ENCODE results near the gene ADM. TPM values are rescaled to one million over a fixed set of nuclear protein-coding genes. Genes with fewer than 3 reads are reported as not detected.

Gene ADM
- polyA plus RNA-seq, 3 donors, result 9.5 to 224 (median 20.0) TPM

GRCh38 chr11:10323793-10324170 is 18.9 kb downstream of the ADM start:
- intact Hi-C loops (cut with micrococcal nuclease), result loop anchor here (5.0 to 10.0 kb wide), 4 partner anchors 111 to 566 kb away; no protein-coding TSS in a partner anchor
- Histone ChIP-seq H3K9me3 (replicated peaks in 1 of 2; ENCODE audit: control insufficient read depth in 1 of 2, insufficient read depth in 1 of 2, low read length in 2 of 2) (no peaks in the 10 kb centered on the region), H3K27ac (ENCODE audit: low read depth in 1 of 2, low read length in 2 of 2) (no peak overlapping the region), H2AFZ (ENCODE audit: insufficient read depth, low read depth, low read length, poor library complexity, severe bottlenecking) (no peak overlapping the region), H3K4me2 (replicated peaks; ENCODE audit: extremely low read depth, low read length, poor library complexity, severe bottlenecking) (no peak overlapping the region), H3K4me1 (ENCODE audit: control insufficient read depth in 1 of 2, insufficient read depth in 2 of 2, low read length in 2 of 2) (peaks cover 27 to 30% of the 10 kb centered on the region in 2 donors), H3K9ac (ENCODE audit: insufficient read depth, low read length, poor library complexity, severe bottlenecking) (no peak overlapping the region), H3K79me2 (ENCODE audit: insufficient read depth, low read length) (no peaks in the 10 kb centered on the region), H3K36me3 (replicated peaks in 1 of 2; ENCODE audit: control insufficient read depth in 1 of 2, insufficient read depth in 2 of 2, low read length in 2 of 2) (no peaks in the 10 kb centered on the region), H3K27me3 (ENCODE audit: control insufficient read depth in 2 of 2, insufficient read depth in 2 of 2, low read length in 2 of 2) (no peaks in the 10 kb centered on the region), H4K20me1 (ENCODE audit: insufficient read depth, low read length) (no peaks in the 10 kb centered on the region), H3K4me3 (replicated peaks in 1 of 3; ENCODE audit: low read depth in 2 of 3, low read length in 3 of 3) (no peak overlapping the region)
- DNase-seq, result no peak
- TF ChIP-seq CTCF (IDR thresholded peaks at IDR 0.05), result no peak
- Mint-ChIP-seq H3K27me3 (ENCODE audit: low read depth in 3 of 3) (peaks cover 0 to 6% (median 0%) of the 10 kb centered on the region in 3 donors), H3K4me1 (peaks cover 34% of the 10 kb centered on the region), H3K9me3 (peaks cover 0 to 2% (median 0%) of the 10 kb centered on the region in 7 donors), H3K36me3 (no peaks in the 10 kb centered on the region), H3K27ac (no peak overlapping the region), H3K4me3 (no peak overlapping the region)
- WGBS (ENCODE audit: insufficient coverage), result 57% methylated on average over 1 of the region's 1 CpG

- no peaks in the 10 kb centered on the region for H3K36me3 ChIP-seq (replicated peaks in 1 of 2; ENCODE audit: control insufficient read depth in 1 of 2, insufficient read depth in 2 of 2, low read length in 2 of 2)
- H3K4me3 ChIP-seq (replicated peaks in 1 of 3; ENCODE audit: low read depth in 2 of 3, low read length in 3 of 3), result no peak overlapping the region
- intact Hi-C loops (cut with micrococcal nuclease), result loop anchor here (5.0 to 10.0 kb wide), 4 partner anchors 112 to 567 kb away; no protein-coding TSS in a partner anchor
- peaks cover 31 to 35% of the 10 kb centered on the region in 2 donors for H3K4me1 ChIP-seq (ENCODE audit: control insufficient read depth in 1 of 2, insufficient read depth in 2 of 2, low read length in 2 of 2)
- no peaks in the 10 kb centered on the region for H3K27me3 ChIP-seq (ENCODE audit: control insufficient read depth in 2 of 2, insufficient read depth in 2 of 2, low read length in 2 of 2)
- no peaks in the 10 kb centered on the region for H3K79me2 ChIP-seq (ENCODE audit: insufficient read depth, low read length)
- no peak for TF ChIP-seq CTCF (IDR thresholded peaks at IDR 0.05)
- no peak overlapping the region for H3K9ac ChIP-seq (ENCODE audit: insufficient read depth, low read length, poor library complexity, severe bottlenecking)
- no peak for DNase-seq
- H4K20me1 ChIP-seq (ENCODE audit: insufficient read depth, low read length), result no peaks in the 10 kb centered on the region
- Mint-ChIP-seq H3K36me3 (no peaks in the 10 kb centered on the region), H3K27me3 (ENCODE audit: low read depth in 3 of 3) (peaks cover 0 to 6% (median 0%) of the 10 kb centered on the region in 3 donors), H3K4me1 (peaks cover 40% of the 10 kb centered on the region), H3K9me3 (peaks cover 0 to 2% (median 0%) of the 10 kb centered on the region in 7 donors), H3K4me3 (no peak overlapping the region), H3K27ac (no peak overlapping the region)
- no peak overlapping the region for H3K27ac ChIP-seq (ENCODE audit: low read depth in 1 of 2, low read length in 2 of 2)
- H2AFZ ChIP-seq (ENCODE audit: insufficient read depth, low read depth, low read length, poor library complexity, severe bottlenecking), result no peak overlapping the region
- WGBS (ENCODE audit: insufficient coverage), result 60% methylated on average over 2 of the region's 3 CpGs
- no peaks in the 10 kb centered on the region for H3K9me3 ChIP-seq (replicated peaks in 1 of 2; ENCODE audit: control insufficient read depth in 1 of 2, insufficient read depth in 1 of 2, low read length in 2 of 2)
- H3K4me2 ChIP-seq (replicated peaks; ENCODE audit: extremely low read depth, low read length, poor library complexity, severe bottlenecking), result no peak overlapping the region
These were observed 19.6 kb downstream of the ADM start for GRCh38 chr11:10324474-10324873.

All from CD14-positive monocyte (primary cell).